ENCODE measurements around the gene MEF2B.
A peak's percentile ranks its signal among the peaks of the same experiment; 100 is the strongest.
"Not testable (repeated sequence)": the region's sequence is repeated elsewhere in the genome, so short reads cannot be mapped to it uniquely, and the experiment has no call there.

The MEF2B gene

DNA sequence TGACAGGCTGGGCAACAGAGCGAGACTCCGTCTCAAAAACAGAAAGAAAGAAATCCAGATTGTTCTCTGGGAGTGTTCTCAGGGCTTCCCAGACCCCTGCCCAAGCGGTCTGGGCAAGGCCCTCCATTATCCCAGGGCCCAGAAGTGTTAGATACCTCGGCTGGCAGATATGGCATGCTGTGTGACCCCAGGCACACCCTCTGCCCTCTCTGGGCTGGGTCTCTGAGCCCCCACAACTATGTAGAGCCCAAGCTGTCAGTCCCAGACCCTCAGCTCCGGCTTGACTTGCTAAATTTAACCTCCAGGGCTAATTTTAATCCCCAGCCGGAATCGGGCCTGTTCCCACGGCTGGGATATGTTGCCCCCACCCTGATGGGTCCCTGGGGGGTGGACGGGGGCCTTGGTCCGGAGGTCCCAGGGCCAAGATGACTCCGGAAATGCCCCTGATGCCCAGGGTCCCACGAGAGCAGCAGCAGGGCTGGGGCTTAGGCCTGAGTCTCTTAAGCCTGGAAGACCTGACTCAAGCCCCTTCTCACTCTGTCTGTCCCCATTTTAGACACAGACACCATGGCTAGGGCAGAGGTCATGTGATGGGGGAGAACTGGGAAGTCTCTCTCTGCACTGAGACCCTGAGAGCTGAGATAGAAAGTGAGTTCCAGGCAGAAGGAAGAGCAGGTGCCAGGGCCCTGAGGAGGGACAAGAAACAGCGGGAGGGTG lies 17.2 kb downstream of the MEF2B start:
- TF ChIP-seq, protein P1, sequence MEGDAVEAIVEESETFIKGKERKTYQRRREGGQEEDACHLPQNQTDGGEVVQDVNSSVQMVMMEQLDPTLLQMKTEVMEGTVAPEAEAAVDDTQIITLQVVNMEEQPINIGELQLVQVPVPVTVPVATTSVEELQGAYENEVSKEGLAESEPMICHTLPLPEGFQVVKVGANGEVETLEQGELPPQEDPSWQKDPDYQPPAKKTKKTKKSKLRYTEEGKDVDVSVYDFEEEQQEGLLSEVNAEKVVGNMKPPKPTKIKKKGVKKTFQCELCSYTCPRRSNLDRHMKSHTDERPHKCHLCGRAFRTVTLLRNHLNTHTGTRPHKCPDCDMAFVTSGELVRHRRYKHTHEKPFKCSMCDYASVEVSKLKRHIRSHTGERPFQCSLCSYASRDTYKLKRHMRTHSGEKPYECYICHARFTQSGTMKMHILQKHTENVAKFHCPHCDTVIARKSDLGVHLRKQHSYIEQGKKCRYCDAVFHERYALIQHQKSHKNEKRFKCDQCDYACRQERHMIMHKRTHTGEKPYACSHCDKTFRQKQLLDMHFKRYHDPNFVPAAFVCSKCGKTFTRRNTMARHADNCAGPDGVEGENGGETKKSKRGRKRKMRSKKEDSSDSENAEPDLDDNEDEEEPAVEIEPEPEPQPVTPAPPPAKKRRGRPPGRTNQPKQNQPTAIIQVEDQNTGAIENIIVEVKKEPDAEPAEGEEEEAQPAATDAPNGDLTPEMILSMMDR (IDR thresholded peaks at IDR 0.05; ENCODE audit: low read depth, low read length): no peak
- no peak overlapping the region for H3K4me3 ChIP-seq (ENCODE audit: low read depth, low read length)

GRCh38 chr19:19151418-19151817 lies 18.6 kb downstream of the MEF2B start:
- no peak overlapping the region for H3K4me3 ChIP-seq (ENCODE audit: low read depth, low read length)
- TF ChIP-seq, protein P1 (IDR thresholded peaks at IDR 0.05; ENCODE audit: low read depth, low read length): no peak

DNA sequence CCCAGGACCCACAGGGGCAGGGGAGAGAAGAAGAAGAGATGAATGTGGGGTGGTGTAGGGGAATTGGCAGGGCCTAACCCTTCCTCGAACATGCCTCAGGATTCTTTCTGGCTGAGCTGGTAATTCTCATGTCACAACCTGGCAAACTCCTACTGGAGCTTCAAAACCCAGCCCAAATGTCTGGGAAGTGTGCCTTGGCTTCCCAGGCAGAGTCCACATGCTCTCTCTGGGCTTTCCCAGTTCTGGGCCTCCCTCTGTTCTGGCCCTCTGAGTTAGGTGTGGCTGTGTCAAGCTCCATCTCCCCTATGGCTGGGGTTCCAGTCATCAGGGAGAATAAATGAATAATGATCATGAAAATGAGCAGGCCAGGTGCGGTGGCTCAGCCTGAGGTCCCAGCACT lies 20.6 kb downstream of the MEF2B start:
- TF ChIP-seq, protein P1 (IDR thresholded peaks at IDR 0.05; ENCODE audit: low read depth, low read length): no peak
- H3K4me3 ChIP-seq (ENCODE audit: low read depth, low read length): no peak overlapping the region

GRCh38 chr19:19148504-19148903 lies 21.6 kb downstream of the MEF2B start:
- not testable (repeated sequence) for H3K4me3 ChIP-seq (ENCODE audit: low read depth, low read length)

DNA sequence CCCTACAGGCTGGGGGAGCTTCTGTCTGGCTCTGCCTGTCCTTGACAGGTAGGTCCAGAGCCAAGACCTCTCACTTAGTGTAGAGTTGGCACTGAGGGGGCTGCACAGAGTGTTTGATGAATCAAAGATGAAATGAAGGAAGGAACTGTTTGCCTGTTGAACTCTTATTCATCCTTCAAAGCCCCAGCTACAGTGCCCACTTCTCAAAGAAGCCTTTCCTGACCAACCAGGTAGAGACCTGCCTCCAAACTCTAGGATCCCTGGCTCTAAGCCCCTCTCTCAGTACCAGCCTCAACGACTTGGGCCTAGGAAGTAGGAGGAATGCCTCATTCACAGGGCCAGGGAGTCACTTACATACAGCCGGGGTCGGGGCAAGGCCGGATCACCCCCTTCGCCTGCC lies 22.7 kb downstream of the MEF2B start:
- H3K4me3 ChIP-seq (ENCODE audit: low read depth, low read length): no peak overlapping the region
- TF ChIP-seq, protein P1 (IDR thresholded peaks at IDR 0.05; ENCODE audit: low read depth, low read length): no peak

- TF ChIP-seq, protein P1 (IDR thresholded peaks at IDR 0.05; ENCODE audit: low read depth, low read length): no peak
- H3K4me3 ChIP-seq (ENCODE audit: low read depth, low read length): no peak overlapping the region
Measured at GRCh38 chr19:19146865-19147264, 23.2 kb downstream of the MEF2B start.

GRCh38 chr19:19145684-19146608 lies 24.1 kb downstream of the MEF2B start:
- no peak overlapping the region for H3K4me3 ChIP-seq (ENCODE audit: low read depth, low read length)
- TF ChIP-seq, protein P1 (IDR thresholded peaks at IDR 0.05; ENCODE audit: low read depth, low read length): peak; percentile 92
